Epithelial cell of esophagus (primary cell): Measurements from ENCODE around the gene KSR1.

ENCODE experiments used
- DNase-seq: peaks from one replicate; pipeline ENCODE4 v3.0.0; 2010; ENCODE audit warnings: low read depth
- H3K4me3 ChIP-seq: 2 replicates; pipeline ENCODE4 v1.5.1; 2011; ENCODE audit warnings: mild to moderate bottlenecking, low read length, control low read depth
- TF ChIP-seq, protein P1 (sequence below): IDR thresholded peaks from 2 replicates; pipeline ENCODE4 v1.5.1; 2011; ENCODE audit warnings: low read depth, mild to moderate bottlenecking, low read length, control low read depth, inconsistent platforms; ENCODE audit not compliant: insufficient read depth; ENCODE audit errors: missing control alignments

The KSR1 gene

GRCh38 chr17:27553019-27553511, 96.8 kb downstream of the KSR1 start:
- TF ChIP-seq, protein P1, sequence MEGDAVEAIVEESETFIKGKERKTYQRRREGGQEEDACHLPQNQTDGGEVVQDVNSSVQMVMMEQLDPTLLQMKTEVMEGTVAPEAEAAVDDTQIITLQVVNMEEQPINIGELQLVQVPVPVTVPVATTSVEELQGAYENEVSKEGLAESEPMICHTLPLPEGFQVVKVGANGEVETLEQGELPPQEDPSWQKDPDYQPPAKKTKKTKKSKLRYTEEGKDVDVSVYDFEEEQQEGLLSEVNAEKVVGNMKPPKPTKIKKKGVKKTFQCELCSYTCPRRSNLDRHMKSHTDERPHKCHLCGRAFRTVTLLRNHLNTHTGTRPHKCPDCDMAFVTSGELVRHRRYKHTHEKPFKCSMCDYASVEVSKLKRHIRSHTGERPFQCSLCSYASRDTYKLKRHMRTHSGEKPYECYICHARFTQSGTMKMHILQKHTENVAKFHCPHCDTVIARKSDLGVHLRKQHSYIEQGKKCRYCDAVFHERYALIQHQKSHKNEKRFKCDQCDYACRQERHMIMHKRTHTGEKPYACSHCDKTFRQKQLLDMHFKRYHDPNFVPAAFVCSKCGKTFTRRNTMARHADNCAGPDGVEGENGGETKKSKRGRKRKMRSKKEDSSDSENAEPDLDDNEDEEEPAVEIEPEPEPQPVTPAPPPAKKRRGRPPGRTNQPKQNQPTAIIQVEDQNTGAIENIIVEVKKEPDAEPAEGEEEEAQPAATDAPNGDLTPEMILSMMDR = no peak
- DNase-seq = peak; percentile 75
- no peak overlapping the region for H3K4me3 ChIP-seq

GRCh38 chr17:27554152-27554551, 97.9 kb downstream of the KSR1 start:
- no peak for DNase-seq
- TF ChIP-seq, protein P1 = no peak
- no peak overlapping the region for H3K4me3 ChIP-seq

- H3K4me3 ChIP-seq = no peak overlapping the region
- DNase-seq = no peak
- TF ChIP-seq, protein P1 = no peak
Observed at GRCh38 chr17:27554911-27555310, 98.7 kb downstream of the KSR1 start.

GRCh38 chr17:27555339-27555738, 99.1 kb downstream of the KSR1 start:
- H3K4me3 ChIP-seq = no peak overlapping the region
- DNase-seq = no peak
- TF ChIP-seq, protein P1 = no peak

- TF ChIP-seq, protein P1 = no peak
- DNase-seq = no peak
- no peak overlapping the region for H3K4me3 ChIP-seq
Observed at GRCh38 chr17:27558341-27558740, 102.1 kb downstream of the KSR1 start.

DNA sequence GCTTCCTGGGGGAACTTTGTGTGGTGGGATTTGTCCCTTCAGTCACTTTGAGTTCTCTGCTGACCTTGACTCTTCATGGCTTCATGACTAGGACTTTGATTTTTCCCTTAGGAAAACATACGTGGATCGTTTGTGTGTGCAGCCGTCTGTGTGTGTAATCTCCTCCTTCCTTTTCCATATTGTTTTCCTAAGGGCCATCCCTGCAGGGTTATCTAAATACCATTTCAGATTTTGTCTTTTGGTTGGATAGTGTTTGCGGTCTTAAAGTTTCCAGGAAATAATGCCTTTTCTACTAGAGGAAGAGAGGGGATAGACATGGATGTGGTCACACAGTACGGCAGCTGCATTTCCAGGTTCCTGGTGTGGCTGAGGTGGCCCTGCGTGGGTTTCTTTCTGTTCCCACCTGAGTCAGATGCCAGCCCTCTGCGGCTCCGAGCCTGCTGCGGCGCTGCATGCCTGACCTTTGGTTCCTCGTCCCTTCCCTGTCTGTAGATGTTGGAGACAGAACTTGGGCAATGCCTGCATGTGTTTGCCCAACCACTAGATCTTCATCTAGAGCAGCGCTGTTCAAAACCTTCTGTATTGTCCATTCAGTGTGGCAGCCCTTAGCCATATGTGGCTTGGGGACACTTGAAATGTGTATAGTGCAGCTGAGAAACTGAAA, 102.7 kb downstream of the KSR1 start:
- H3K4me3 ChIP-seq = no peak overlapping the region

More for the DNA sequence above, 102.7 kb downstream of the KSR1 start:
- DNase-seq = no peak
- TF ChIP-seq, protein P1 = no peak
